NCI-H1048 (cell line): ENCODE measurements around the gene OGFOD3.
"Not testable (repeated sequence)": the region's sequence is repeated elsewhere in the genome, so short reads cannot be mapped to it uniquely, and the experiment has no call there.

Experiments used
- DNase-seq: peaks from one replicate; lab custom pipeline; 2025; lab: John Stamatoyannopoulos, UW

Gene OGFOD3

DNA sequence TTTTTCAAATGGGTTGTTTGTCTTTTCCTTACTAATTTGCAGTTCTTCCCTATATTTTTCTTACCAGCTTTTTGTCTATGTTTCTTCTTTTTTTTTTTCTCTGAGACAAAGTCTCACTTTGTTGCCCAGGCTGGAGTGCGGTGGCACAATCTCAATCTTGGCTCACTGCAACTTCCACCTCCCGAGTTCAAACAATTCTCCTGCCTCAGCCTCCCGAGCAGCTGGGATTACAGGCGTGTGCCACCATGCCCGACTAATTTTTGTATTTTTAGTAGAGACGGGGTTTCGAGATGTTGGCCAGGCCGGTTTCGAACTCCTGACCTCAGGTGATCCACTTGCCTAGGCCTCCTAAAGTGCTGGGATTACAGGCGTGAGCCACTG is 45.3 kb downstream of the OGFOD3 start:
- not testable (repeated sequence) for DNase-seq

DNA sequence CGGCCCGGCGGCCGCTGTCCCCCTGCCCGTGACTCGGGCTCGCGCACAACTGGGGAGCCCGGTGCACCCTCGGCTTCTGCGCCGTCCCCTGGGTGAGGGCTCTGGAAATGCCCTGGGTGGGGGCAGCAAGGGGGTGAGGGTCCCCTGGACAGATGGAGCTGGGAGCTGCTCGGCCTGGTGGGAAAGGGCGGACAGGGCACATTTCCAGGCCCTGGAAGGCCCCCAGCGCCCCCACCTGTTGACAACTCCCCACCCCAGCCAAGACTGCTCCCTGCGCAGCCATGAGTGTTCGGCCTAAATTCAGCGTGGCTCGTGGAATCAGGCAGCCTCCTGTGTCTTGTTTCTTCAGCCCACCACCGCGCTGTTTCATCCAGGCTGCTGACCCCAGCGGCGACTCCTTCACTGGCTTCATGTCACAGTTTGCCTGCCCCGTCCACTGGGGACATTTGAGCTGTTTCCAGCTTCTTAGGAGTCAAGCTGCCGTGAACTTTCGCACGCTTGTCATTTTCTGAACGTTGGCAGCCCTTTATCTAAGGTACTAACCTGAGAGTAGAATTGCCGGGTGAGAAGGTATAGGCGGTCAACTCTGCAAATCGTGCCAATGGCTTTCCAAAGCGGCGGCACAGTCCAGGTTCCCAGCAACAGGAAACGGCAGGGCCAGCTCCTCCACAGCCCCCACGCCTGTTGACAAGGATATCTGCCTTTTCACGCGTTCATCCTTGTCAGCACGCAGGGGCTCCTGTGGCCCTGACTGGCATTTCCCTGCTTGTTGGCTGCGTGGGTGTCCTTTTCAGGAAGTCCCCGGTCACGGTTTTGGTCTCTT is 45.9 kb downstream of the OGFOD3 start:
- DNase-seq = no peak

GRCh38 chr17:82371333-82372248 is 46.8 kb downstream of the OGFOD3 start, which contains the start of gene UTS2R:
TSS of gene UTS2R (plus strand) at chr17:82371765. CDS start at chr17:82374325, 2,560 bp downstream.
- no peak for DNase-seq

- DNase-seq = no peak
Observed at GRCh38 chr17:82370471-82371332, 47.7 kb downstream of the OGFOD3 start.

DNA sequence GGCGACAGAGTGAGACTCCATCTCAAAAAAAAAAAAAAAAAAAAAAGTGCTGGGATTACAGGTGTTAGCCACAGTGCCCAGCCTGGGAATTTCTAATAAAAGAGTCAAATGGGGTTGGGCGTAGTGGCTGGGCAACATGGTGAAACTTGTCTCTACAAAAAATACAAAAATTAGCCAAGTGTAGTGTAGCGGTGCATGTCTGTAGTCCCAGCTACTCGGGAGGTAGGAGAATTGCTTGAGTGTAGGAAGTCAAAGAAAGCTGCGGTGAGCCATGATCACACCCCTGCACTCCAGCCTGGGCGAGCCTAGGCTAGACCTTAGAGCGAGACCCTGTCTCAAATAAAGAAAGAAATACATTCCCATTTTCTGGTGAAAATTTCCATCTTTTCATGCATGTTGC is 49.2 kb downstream of the OGFOD3 start:
- DNase-seq = no peak

DNA sequence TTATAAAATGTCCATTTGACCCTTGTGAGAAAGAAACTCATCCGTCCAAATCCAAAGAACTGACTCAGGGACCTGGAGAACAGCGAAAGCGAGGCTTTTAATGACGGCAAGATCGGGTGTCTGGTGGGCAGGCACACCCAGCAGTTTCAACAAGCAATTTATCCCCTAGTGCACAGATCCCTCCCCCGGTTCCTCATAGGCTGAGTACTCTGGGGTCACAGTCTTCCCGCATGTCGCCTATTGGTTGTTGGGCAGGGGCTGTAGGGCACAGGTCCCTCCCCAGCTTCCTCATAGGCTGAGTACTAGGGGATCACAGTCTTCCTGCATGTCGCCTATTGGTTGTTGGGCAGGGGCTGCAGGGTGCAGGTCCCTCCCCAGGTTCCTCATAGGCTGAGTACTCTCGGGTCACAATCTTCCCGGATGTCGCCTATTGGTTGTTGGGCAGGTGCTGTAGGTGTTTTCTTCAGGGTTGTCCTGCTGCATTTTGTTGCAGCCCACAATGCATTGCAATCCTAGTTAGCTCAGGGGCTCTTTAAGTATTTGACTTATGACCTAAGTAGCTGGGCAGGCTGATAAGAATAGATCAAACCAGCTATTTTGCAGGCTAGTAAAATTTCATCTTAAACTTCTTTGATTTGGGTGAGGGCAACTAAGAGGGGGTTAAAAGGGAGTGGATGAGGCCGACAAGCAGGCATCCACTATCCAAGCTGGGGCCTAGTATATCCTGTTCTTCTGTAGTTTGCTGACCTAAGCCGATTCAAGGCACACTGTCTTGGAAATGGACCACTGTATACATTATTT is 50.5 kb downstream of the OGFOD3 start:
- peak; percentile 92 for DNase-seq

GRCh38 chr17:82366749-82367148 is 51.6 kb downstream of the OGFOD3 start:
- no peak for DNase-seq

- DNase-seq = no peak
Observed at GRCh38 chr17:82365606-82366295, 52.6 kb downstream of the OGFOD3 start.

GRCh38 chr17:82361885-82362633 is 56.3 kb downstream of the OGFOD3 start:
- DNase-seq = no peak

- not testable (repeated sequence) for DNase-seq
Observed at GRCh38 chr17:82359451-82360074, 58.8 kb downstream of the OGFOD3 start.

DNA sequence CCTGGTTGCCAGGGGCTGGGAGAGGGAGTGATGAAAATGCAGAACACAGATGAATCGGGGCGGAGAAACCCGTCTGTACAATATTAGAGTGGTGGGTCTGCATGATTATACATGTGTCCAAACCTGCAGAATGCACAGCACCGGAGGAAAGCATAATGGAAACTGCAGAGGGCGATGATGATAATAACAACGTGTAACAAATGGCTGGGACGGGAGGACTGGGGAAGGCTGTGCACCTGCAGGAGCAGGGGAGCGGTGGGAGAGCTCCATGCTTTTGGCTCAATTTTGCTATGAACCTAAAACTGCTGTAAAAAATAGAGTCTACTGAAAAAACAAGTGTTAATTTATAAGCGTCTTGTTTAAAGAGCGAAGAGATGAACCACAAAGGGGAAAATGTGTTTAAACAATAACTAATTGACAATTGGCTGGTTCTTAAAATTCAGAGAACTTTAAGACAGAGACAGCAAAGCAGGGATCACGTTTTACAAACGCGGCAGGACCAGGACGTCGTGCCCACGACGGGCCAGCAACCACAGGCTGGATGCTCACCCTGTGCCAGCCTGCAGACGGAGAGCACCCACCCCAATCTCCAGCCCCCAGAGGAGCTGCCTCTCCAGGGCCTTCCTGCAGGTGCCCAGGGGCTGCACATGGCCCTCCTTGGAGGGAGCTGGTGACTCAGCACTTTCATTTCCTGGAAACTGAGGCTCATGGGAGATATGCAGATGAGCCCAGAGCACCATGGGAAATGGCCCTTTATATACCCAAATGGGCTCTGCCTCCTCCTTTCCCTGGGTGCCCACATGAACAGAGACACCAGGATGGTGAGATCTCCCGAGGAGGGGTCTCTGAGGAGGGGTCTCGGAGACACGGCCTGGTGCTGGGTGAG is 59.7 kb downstream of the OGFOD3 start, which contains the start of gene TEX19:
Gene TEX19 (plus strand): TSS at position 783 of the 886 bp plus-strand sequence. CDS start 2,904 bp downstream, outside the sequence.
- no peak for DNase-seq

DNA sequence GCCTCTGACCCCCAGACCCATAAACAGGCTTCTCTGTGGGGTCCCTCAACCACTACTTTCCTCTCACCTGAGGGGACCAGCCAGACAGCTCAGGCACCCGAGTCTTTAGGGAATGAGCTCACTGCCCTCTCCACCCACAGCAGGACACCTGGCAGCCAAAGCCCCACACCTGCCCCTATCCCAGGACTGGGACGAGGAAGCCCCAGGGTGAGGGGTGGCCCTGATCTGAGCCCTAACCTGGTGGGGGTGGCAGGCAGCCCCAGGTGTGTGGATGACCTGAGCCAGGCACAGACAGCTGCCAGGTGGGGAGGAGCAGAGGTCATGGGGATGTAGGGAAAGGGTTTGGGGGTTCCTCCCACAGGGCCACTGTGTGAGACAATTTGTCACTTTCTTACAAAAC is 61.0 kb downstream of the OGFOD3 start:
- no peak for DNase-seq

DNA sequence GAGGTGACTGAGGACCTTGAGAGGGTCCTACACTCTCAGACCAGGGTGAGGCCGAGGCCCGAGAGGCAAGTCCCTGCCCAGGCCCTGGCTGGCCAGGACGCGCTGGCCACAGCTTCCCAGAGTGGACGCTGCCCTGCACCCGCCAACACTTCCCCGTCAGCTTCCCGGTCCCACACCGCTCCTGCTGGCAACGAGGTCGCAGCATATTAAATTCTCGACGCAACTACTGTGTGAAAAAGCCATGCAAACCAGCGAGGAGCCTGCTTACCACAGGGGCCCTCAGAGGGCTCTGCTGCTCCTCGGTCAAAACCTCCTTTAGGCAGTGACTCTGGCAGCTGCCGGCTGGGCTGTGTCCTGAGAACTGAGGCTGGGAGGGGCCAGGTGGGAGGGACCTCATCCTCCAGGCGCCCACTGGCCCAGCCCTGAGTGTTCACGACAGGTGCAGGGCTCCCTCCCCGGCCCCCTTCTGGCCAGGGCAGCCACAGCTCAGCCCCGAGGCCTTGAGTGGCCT is 61.5 kb downstream of the OGFOD3 start:
- no peak for DNase-seq

DNA sequence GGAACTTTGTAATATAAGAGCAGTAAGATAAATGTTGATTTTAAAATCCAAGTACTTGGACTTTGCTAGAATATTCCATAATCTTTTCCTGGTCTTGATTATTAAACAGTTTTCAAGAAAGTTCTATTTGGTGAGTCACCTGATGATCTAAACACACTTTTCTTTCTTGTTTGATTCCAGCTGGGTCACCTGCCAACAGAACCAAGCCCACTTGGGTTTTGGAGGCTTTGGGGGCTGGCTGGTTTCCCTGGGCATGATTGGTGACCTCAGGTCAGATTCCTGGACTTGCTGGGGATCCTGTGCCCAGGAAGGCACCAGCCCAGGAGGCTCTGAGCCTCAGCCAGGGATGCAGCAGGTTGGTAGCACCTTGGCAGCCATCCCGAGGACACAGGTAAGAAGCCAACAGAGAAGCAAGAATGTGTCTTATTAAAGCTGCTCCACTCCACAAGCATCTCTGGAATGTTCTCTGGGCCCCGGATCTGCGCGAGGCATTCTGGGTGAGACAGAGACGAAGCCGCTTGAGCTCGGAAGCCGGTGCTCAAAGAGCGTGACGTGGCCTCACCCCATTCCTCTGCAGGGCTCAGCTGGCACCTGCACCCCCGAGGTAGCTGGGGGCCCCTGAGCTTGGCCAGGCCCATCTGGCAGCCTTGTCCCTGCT is 62.5 kb downstream of the OGFOD3 start:
- DNase-seq = no peak

DNA sequence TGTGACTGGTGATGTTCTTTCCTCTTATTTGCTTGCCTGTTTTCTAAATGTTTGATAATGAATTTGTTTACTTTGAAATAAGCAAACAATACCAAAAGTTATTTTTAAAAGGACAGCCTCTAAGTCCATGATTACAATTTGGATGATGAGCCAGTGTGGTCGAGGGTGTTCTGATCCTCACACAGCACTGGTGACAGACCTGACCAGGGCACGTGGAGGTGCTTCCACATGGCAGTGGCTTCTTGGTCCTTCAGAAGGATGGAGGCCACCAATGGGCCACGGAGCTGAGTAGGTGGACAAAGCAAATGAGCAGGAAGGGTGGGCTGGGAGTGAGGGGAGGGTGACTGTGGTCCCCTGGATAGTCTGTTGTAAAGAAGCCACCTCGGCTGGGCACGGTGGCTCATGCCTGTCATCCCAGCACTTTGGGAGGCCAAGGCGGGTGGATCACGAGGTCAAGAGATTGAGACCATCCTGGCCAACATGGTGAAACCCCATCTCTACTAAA is 63.5 kb downstream of the OGFOD3 start:
- DNase-seq = no peak

DNA sequence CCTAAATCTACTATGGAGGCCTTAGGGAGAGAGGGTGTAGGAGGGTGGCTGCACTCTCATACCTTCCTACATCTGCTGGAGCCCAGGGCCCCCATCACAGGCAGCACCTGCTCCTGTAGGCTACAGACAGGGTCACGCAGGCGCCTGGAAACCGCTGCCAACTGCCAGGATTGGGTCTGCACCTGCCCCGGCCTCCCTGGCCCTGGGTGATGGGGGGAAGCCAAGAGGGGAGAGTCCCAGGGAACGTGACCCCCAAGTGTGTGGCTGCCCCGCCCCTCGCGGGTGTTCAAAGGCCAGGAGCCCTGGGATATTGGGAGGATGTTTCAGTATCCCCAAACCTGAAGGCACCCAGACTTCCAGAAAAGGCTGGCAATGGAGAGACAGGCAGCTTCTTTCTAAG is 64.9 kb downstream of the OGFOD3 start:
- DNase-seq = no peak
